Measurements from ENCODE around the gene CFDP1.

Gene CFDP1

GRCh38 chr16:75322740-75323139 is 110.6 kb downstream of the CFDP1 start:
- H3K4me1 ChIP-seq (ENCODE audit: control insufficient read depth, low read length): peaks cover 35% of the 10 kb centered on the region
- H3K4me2 ChIP-seq (ENCODE audit: low read length): no peak overlapping the region
- H3K4me3 ChIP-seq (ENCODE audit: low read length): no peak overlapping the region
- H3K27me3 ChIP-seq (ENCODE audit: control insufficient read depth, low read length): no peaks in the 10 kb centered on the region
- H3F3A ChIP-seq (ENCODE audit: control insufficient read depth, insufficient read depth): 0 out of 2 replicates have a peak, but pooled peaks cover 3% of the 10 kb centered on the region
- H3K9me3 ChIP-seq (ENCODE audit: control insufficient read depth, insufficient read depth, low read length): no peaks in the 10 kb centered on the region
- no peaks in the 10 kb centered on the region for H3K36me3 ChIP-seq (ENCODE audit: control insufficient read depth, low read length)
- H3K79me2 ChIP-seq (ENCODE audit: control insufficient read depth, low read length): no peaks in the 10 kb centered on the region
- no peaks in the 10 kb centered on the region for H4K20me1 ChIP-seq (ENCODE audit: control insufficient read depth, insufficient read depth, low read depth, low read length)
- no peaks in the 10 kb centered on the region for H3K9me2 ChIP-seq (replicated peaks; ENCODE audit: control insufficient read depth, low read length)
- H3K27ac ChIP-seq (ENCODE audit: low read depth, low read length): no peak overlapping the region
- TF ChIP-seq EZH2phosphoT487 (IDR thresholded peaks at IDR 0.05; ENCODE audit: borderline replicate concordance, low read length) (no peak), CTCF (IDR thresholded peaks at IDR 0.05; ENCODE audit: low read depth, low read length, poor library complexity, severe bottlenecking) (no peak)

- Histone ChIP-seq H3K79me2 (ENCODE audit: control insufficient read depth, low read length) (no peaks in the 10 kb centered on the region), H3K9me3 (ENCODE audit: control insufficient read depth, insufficient read depth, low read length) (no peaks in the 10 kb centered on the region), H3K4me3 (ENCODE audit: low read length) (no peak overlapping the region), H3K27me3 (ENCODE audit: control insufficient read depth, low read length) (no peaks in the 10 kb centered on the region), H3K36me3 (ENCODE audit: control insufficient read depth, low read length) (no peaks in the 10 kb centered on the region), H3K4me1 (ENCODE audit: control insufficient read depth, low read length) (peaks cover 30% of the 10 kb centered on the region), H3K27ac (ENCODE audit: low read depth, low read length) (no peak overlapping the region), H4K20me1 (ENCODE audit: control insufficient read depth, insufficient read depth, low read depth, low read length) (no peaks in the 10 kb centered on the region), H3K9me2 (replicated peaks; ENCODE audit: control insufficient read depth, low read length) (no peaks in the 10 kb centered on the region), H3K4me2 (ENCODE audit: low read length) (peak overlapping the region; percentile 52), H3F3A (ENCODE audit: control insufficient read depth, insufficient read depth) (0 out of 2 replicates have a peak, but pooled peaks cover 3% of the 10 kb centered on the region)
- TF ChIP-seq CTCF (IDR thresholded peaks at IDR 0.05; ENCODE audit: low read depth, low read length, poor library complexity, severe bottlenecking) (no peak), EZH2phosphoT487 (IDR thresholded peaks at IDR 0.05; ENCODE audit: borderline replicate concordance, low read length) (no peak)
These were observed 112.9 kb downstream of the CFDP1 start for GRCh38 chr16:75320435-75320834.

- Histone ChIP-seq H3K9me2 (replicated peaks; ENCODE audit: control insufficient read depth, low read length) (no peaks in the 10 kb centered on the region), H3K36me3 (ENCODE audit: control insufficient read depth, low read length) (no peaks in the 10 kb centered on the region), H3K4me1 (ENCODE audit: control insufficient read depth, low read length) (peaks cover 27% of the 10 kb centered on the region), H4K20me1 (ENCODE audit: control insufficient read depth, insufficient read depth, low read depth, low read length) (no peaks in the 10 kb centered on the region), H3K27me3 (ENCODE audit: control insufficient read depth, low read length) (no peaks in the 10 kb centered on the region), H3K4me3 (ENCODE audit: low read length) (peak overlapping the region; percentile 11; the same call in 1 of the 2 replicates), H3K4me2 (ENCODE audit: low read length) (peak overlapping the region; percentile 52), H3F3A (ENCODE audit: control insufficient read depth, insufficient read depth) (0 out of 2 replicates have a peak, but pooled peaks cover 3% of the 10 kb centered on the region), H3K9me3 (ENCODE audit: control insufficient read depth, insufficient read depth, low read length) (no peaks in the 10 kb centered on the region), H3K79me2 (ENCODE audit: control insufficient read depth, low read length) (no peaks in the 10 kb centered on the region), H3K27ac (ENCODE audit: low read depth, low read length) (no peak overlapping the region)
- no peak for TF ChIP-seq CTCF (IDR thresholded peaks at IDR 0.05; ENCODE audit: low read depth, low read length, poor library complexity, severe bottlenecking)
- TF ChIP-seq EZH2phosphoT487 (IDR thresholded peaks at IDR 0.05; ENCODE audit: borderline replicate concordance, low read length): no peak
These were observed 113.5 kb downstream of the CFDP1 start for GRCh38 chr16:75319513-75320411.

Data from DOHH2 (cell line).